Hippocampal formation (tissue), 2 donors: ENCODE data around the gene ACIN1.

Source experiments
- DNase-seq, 2 donors: peaks; one replicate each; lab custom pipeline; 2025; lab: John Stamatoyannopoulos, UW

ACIN1 gene

DNA sequence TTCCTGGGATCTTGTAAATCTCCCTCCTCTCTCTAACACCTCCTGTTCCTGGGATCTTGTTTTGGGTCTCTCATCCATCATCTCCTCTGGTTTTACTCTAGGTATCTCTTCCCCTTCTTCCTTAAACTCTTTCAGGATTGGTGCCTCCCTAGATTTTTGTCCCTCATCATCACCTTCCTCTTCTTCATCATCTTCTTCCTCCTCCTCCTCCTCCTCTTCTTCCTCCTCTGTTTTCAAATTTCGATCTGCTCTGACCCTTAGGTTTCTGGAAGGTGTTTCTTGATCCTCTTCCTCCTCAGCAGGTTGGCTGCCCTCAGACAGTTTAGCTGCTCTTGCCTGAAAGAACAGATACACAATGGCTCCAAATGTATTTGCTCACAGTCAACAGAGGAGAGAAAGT lies 14.5 kb downstream of the ACIN1 start:
- no peak for DNase-seq

DNA sequence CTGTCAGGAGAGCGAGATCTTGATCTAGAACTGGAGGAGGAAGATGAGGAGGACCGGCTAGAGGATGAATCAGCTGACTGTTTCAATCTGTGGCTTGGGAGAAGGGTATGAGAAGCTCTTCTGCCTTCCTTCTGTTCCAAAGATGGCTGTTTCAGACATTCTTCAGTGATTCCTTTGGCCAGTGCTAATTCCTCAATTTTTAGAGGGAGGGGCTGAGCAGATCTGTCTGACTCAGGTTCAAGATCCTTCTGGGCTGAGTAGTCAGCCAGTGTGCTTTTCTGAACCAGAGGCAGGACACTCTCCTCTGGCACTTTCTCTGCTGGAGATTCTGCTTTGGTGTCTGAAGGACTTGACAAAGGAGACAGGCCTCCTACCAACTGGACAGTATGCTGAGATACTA lies 15.2 kb downstream of the ACIN1 start:
- DNase-seq: no peak

DNA sequence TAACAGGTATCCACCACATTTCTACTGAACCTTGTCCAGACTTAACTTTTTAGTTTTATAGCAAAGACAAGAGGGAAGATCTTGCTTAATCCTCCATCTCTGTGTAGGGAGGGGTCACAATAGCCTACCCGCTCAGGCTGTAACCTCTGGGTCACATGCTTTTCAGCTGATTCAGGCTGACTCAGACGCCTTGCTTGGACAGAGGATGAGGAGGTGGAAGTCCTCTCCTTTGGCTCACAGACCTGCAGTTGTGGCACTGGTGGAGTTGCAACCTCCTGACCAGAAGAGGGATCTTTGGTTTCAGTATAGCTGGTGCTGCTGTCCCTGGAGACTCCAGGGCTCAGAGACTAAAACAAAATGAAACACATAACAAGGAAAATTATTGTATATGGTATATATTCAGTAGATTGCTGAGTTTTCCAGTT lies 16.2 kb downstream of the ACIN1 start:
- no peak for DNase-seq

DNA sequence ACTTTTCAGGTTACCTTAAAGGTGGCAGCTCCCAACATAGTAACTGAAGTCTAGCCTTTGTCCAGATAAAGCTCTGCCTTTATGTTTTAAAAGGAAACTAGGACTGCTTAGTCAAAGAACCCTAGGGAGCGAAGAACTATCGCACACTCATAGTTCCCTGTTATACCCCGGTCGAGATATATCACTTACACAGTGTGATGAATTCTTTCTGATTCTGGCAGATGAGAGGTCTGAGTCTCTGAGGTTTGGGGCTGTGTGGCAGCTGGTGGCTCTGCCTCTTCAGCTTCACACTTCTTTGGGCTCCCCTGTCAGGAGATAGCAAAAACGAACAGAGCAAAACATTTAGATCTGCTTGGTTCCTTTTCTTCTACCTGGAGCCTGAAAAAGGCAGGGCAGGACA lies 17.0 kb downstream of the ACIN1 start:
- no peak for DNase-seq

DNA sequence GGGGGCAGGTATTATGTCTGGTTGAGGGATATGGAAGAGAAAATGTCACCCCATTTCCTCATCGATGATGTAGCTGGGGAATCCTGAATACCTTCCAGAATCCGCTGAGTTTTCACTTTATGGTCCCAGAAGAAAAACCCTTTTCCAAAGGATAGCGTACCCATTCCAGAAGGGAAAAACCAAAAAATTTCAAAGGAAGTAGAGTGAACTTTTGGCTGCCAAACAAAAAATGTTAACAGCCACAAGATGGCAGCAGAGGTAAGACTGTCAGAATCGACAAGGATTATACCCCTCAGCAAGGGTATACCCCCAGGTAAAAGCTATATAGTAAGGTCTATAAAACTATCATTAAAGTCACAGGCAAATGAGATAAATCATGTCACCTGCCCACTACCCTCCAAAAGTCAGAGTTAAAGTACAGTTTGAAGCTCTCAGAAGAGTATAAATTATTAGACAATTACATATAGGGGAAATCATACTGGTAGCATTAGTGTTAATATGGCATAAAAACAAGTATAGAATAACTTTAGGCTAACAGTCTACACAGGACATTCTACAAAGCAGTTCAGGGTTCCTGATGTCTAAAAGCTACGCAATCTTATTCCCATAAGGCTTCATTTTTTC lies 18.0 kb downstream of the ACIN1 start:
- DNase-seq: no peak

DNA sequence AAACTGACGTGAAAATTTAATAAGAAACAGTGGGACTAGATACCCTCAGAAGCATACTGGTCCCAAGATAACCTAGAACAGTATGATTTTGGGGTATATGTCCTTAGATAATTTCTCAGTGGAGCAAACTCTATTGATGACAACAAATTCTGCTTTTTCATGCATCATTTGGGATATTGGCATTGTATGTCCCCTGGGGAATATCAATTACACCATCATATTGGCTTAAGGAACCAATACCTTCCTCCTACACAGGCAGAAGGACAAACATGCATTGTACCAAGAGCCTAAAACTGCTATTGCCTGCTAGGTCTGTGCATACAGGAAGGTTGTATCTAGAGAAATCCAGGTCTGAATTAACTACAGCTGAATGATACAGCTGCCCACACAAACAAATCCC lies 20.0 kb downstream of the ACIN1 start:
- no peak for DNase-seq

DNA sequence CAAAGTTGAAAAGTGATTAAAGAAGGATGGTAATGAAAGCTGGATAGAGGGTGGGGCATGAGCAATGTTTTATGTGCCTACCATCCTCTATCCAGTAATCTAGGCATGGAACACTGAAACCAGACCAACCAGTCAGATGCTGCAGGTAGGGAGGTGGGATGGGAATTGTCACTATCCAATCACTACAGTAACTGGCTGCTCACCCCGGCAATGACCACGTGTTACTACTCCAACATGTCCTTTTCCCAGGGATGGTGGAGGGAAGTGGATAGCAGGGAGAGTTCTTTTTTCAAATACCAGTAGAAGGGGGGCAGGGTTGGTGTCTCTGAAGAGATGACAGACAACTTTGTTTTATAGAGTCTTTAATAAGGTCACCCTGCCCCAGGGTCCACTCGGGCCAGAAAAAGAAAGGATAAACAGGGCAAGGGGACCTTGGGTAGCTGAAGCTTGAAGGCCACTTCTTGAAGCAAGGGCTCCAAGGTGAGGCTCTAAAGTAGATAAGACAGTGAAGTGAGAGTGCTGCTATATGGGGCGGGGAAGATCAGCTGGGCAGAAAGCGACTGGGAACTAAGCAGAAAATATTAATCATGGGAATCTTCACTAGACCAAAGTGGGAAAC lies 22.9 kb downstream of the ACIN1 start:
- DNase-seq: no peak

DNA sequence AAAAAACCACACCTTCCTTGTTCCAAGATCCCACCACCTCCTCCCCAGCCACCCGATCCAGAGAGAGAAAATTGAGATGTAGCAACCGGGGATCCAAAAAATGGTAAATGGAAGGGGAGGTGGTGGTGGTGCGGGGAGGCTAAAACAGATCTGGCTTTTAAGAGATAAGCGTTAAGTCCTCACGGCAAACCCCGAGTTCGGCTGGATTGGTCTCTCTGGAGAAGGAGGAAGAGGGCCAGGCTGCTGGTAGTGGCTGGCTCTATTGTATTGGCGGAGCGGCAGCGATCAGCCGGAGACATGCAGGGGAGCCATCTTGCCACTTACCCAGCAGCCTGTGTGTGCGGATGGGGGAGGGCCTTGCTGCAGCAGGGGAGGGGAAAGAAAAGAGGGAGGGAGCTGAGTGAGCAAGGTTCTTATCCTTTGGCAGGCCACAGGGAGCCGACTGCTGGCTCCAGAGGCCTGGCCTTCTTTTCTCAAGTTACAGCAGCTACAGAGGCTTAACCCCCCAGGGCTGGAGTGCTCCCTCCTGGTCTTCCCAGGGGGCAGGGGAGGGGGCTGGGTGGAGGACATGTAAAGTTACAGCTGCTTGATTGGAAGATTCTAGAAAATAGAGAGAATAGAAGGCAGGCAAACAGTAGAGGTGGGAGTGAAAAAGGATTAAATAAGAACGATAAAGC lies 23.6 kb downstream of the ACIN1 start:
- no peak for DNase-seq

DNA sequence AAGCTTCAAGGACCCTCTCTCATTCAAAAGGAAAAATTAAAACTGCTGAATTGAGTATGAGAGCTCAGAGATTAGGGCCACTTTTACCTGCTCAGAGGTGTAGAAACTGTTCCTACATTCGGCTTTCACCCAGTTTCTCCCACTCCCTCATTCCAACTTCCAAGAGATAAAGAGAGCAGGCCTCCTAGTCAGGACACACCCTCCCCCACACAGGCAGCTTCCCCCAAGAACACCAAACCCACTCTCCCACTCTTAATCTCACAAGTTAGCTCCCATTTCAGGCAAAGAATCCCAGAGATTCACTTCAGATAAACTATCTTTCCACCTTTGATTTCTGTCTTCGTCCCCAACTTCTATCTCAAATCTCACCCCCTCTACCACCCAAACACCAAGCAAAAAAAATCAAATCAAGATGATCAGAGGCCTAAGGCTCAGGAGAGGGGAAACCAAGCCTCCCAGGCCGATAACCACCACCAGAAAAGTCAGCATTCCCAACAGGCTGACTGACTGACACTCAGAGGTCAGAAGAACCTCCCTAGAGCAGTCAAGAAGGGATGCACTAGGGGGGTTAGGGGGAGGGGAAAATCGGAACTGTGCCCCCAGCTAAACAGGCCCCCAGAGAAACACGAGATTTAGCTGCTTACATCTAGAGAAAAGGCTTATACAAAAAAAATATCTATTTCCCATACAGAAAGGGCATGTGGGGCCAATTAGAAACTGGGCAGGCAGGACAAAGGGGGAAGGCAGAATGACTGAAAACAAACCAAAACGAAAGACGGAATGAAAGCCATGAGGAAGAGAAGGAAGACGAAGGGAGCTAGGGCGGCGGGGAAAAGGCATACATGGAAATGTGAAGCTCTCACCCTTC lies 24.4 kb downstream of the ACIN1 start:
- DNase-seq: no peak

DNA sequence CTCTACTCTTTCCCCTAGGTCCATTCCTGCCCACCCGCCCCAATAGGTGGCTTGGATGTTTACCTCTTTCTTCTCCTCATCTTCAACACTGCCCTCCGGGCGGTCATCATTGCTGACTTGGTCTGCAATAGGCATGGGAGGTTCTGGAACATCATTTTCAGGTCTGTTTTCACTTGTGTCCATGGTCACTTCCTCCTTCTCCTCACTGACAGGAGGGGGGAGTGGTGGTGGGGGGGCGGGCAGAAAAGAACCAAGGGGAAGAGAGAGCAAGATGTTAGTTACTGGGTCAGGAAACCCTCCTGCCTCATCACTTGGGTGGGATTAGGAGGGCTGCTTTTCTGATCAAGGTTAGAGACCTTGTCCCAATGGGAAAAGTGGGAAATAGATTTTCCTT lies 25.5 kb downstream of the ACIN1 start:
- DNase-seq: no peak

DNA sequence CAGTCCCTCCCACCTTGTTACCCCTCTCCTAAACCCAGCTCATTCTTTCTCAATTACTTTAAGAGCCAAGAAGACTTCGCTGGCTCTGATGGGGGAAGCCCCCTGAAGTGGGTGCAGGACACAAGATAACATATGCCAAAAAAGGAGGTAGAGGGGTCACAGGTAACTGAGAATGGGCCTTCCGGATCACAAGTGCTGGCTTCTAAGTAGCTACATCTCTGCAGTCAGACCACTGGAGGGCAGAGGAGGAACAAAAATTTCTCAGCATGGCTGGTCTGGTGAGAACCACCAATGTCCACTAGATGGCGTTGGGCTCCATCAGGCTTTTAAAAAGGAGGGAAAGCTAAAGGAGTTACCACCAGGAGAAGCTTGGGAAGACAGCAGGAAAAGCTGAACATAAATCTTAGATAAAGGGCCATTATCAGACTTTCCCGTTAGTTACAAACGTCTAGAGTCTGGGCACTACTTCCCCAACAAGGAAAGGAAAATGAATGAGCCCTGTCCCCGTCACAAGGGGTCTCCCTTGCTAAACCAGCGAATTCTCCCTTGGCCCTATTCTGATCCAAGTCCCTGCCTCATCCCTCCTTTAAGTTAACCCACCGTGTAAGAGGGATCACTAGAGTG lies 26.0 kb downstream of the ACIN1 start:
- no peak for DNase-seq

DNA sequence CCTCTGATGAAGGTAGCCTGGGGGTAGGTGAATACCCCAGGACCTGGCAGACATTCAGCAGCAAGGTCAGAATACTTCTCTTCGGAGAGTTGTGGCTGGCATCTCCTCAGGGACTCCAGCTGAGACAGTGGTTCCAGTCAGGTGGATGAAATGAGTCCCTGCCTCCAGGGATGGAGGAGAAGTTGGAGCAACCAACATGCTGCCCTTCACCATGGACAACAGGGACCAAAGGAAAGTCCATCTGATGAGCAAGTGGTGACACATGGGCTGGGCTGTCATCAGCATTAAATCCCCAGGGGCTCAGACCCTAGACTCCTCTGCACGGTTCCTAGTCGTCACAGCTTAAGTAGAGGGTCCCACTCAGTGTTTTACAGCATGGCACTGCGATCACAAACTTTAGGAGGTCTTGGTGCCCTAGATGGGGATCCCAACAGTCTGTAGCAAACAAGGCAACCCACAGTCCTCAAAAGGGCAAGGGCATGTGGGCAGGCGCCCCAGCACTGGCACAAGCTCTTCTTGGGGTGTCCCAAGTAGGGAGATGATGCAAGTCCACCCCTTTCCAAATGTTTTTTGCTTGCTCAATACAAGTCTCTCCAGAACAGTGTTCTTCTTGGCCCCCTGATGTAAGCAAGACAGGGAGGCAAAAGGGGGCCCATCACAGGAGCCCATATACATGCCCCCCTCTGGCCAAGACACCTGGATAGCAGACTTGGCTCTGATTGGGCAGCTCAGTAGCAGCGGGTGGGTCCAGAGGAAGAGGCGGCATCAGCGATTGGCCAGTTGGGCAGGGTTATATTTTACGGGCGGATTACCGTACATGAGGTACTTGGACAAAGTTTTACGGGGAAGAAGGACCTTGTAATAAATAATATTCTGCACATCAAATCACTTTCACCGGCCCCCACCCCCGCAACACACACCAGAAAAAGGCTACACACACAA lies 26.8 kb downstream of the ACIN1 start:
- DNase-seq: no peak

DNA sequence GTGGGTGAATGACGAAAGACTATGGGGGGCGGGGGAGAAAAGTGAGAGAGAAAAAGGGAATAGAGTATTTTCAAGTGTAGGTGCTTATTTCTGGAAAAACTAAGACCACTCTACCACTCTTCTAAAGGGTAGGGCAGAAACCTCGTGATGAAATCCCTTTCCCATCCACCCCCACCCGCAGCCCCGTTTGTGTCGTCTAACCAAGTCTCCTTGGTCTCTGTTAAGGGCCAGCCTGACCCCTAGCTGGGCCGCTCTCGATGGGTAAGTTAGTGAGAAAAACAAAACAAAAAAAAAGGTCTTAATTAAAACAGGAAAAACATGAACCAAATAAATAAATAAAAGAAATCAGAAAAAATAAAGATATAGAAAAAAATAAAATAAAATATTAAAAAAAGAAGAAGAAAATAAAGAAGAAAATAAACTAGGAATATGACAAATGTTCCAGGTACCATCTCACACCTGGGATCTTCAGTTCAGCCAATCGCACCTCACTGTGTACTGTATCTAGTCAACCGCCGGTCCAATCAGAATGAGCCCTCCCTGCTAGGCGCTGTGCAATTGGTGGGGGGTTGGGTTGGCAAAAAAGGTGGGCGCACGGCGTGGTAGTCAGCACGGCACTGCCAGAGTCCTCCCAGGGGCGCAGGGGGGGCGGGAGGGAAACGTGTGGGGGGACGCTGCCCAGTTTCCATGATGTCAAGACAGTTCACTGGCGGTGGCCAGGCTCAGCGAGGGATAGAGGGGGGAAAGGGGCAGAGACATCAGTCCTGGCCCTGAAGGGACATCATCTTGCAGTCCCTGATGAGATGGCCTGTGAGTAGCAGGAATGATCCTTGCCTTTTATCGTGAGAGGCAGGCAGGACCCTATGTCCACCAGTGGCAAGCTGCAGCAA lies 27.8 kb downstream of the ACIN1 start:
- DNase-seq: no peak

DNA sequence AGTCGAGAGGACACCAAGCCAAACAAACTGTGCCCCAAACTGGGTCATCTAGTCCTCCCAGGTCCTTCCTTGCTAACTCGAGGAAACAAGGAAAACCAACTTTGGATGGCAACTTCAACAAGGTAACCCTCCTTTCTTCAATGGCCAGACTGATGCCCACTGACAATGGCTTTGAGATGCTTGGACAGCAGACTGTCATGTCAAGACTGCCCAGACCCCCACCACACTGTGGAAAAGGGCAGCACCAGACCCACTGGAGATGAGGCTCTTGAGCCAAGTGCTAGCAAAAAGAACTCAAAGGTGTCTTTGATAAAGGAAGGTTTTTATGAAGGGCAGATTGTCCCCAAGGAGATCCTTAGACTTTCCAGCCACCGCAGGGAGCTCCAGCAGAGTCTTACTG lies 28.6 kb downstream of the ACIN1 start:
- no peak for DNase-seq

DNA sequence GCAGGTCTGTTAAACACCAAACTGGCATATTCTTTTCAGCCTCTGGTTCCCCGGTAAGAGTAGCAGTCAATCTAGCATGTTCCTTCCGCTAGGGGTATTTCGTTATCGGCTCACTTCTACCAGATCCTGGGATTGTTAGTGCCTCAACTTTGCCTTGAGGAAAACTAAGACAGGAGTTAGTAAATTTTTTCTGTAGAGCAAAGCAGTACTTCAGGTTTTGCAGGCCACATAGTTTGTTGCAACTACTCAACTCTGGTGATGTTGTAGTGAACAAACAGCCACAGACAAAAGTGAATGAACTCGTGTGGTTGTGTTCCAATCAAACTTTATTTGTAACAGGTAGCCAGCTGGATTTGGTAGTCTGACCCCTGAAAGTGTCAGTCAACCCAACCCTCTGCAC lies 31.3 kb downstream of the ACIN1 start:
- DNase-seq: no peak

DNA sequence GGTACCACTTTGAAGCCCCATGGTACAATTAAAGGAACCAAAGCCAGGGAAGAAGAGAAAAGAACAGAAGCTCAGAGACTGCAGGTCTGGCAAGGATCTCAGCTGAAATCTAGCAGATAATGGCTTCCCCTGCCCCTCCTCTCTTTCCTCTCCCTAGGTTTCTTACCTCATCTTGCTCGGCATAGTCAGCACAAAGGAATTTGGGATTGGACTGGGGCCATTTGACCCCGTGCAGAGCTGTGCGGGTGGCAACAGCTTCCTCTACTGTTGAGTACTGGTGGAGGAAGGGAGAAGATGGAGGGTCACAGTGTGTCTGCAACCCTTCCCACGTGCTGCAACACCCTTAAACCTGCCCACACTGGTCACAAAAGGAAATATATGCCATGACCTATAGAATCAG lies 32.9 kb downstream of the ACIN1 start:
- DNase-seq: no peak

DNA sequence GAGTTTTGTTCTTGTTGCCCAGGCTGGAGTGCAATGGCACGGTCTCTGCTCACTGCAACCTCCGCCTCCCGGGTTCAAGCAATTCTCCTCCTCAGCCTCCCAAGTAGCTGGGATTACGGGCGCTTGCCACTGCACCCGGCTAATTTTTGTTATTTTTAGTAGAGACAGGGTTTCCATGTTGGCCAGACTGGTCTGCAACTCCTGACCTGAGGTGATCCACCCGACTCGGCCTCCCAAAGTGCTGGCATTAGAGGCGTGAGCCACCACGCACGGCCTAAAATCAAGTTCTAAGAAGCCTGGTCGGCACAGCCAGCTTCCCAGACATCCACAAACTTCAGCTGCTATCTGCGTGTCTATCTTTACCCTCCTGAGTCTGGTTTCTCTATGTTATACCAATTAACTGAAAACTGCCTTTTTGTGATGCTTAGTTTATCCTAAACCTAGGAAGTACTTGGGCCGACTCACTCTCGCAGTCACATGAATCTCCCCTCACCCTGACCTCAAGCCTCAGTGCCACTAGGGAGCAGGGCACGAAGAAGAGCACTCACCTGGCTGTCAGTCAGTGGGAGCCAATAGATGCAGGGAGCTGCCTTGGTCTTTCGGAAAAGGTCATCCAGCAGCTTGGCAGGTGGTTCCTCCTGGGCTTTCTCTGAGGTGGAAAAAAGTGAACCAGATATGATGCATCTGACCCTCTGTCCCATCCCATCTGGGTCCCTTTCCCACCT lies 34.2 kb downstream of the ACIN1 start:
- DNase-seq: no peak

DNA sequence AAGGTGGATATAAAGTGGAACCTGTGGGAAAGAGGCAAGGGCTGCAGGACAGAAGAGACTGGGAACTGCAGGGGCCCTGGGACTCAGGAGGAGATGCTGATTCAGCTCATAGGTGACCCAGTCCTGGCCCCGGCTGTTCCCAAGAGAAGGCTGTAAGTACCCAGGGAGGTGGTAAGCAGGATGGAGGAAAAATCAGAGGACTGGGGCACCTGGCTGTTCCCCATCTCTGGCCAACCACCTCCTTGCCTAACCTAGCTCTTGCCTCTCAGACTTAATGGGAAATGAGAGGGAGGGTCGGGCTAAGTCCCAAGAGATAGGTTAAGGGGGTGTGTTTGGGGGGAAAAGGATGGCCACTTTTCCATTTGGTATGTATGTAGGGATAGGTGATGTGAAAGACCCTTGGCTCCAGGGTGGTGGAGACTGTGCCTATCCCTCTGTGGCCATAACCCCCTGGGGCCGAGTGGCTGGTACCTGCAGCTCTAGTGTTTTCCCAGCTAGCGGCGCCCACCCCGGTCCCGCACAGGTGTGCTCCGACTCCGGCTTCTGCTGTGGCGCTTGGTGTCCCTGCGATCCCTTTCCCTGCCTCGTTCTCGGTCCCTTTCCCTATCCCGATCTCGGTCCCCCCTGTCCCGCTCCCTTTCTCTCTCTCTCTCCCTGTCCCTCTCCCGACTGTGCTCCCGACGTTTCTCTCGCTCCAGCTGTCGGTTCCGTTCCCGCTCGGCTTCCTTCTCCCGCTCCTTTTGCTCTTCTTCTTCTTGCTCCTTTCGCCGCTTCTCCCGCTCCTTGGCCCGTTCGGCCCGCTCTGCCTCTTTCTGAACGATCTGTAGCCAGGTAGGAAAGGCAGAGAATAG lies 36.1 kb downstream of the ACIN1 start:
- DNase-seq: no peak
